Measurements from ENCODE around the gene MLPH.

GRCh38 chr2:237488901-237489860 is 2.1 kb downstream of the MLPH start:
- TF ChIP-seq FOXO4 (CRISPR knock-in tag; IDR thresholded peaks at IDR 0.05) (no peak), GATAD2A (IDR thresholded peaks at IDR 0.05) (no peak), E2F5 (CRISPR knock-in tag; IDR thresholded peaks at IDR 0.05) (no peak), PML (IDR thresholded peaks at IDR 0.05; ENCODE audit: low read length) (no peak), NFIC (IDR thresholded peaks at IDR 0.05) (no peak), ZNF274 (IDR thresholded peaks at IDR 0.05; ENCODE audit: borderline replicate concordance, low read depth, low read length) (no peak), FOXJ3 (CRISPR knock-in tag; IDR thresholded peaks at IDR 0.05) (no peak)

All from K562 (cell line).